ENCODE measurements around the gene ATP2A3. TPM values are rescaled to one million over a fixed set of nuclear protein-coding genes. Genes with fewer than 3 reads are reported as not detected.

The ATP2A3 gene
- total and polyA plus RNA-seq, 8 donors, result 17.8 to 67.7 (median 42.3) TPM

DNA sequence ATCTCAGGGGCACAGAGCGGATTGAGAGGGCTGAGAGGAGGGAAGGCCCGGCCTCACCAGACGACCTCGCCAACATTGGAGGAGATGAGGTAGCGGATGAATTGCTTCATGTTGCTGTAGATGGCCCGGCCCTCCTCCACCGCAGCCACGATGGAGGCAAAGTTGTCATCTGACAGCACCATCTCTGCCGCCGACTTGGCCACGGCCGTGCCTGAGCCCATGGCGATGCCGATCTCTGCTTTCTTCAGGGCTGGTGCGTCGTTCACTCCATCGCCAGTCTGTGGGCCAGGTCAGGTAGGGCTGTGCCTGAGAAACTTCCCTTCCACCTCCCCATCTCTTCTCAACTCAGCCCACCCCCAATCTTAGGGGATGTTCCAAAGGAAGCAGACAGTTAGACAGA lies 26.9 kb downstream of the ATP2A3 start:
- no peak for FAIRE-seq
- TF ChIP-seq, protein P1, sequence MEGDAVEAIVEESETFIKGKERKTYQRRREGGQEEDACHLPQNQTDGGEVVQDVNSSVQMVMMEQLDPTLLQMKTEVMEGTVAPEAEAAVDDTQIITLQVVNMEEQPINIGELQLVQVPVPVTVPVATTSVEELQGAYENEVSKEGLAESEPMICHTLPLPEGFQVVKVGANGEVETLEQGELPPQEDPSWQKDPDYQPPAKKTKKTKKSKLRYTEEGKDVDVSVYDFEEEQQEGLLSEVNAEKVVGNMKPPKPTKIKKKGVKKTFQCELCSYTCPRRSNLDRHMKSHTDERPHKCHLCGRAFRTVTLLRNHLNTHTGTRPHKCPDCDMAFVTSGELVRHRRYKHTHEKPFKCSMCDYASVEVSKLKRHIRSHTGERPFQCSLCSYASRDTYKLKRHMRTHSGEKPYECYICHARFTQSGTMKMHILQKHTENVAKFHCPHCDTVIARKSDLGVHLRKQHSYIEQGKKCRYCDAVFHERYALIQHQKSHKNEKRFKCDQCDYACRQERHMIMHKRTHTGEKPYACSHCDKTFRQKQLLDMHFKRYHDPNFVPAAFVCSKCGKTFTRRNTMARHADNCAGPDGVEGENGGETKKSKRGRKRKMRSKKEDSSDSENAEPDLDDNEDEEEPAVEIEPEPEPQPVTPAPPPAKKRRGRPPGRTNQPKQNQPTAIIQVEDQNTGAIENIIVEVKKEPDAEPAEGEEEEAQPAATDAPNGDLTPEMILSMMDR (IDR thresholded peaks at IDR 0.05), result no peak
- no peak for DNase-seq
- intact Hi-C loops (cut with DNase I), result loop anchor here in 2 of 3 donors (2.0 to 10.0 kb wide), 2 partner anchors 67 kb away; no protein-coding TSS in a partner anchor
- Histone ChIP-seq H3K4me1 (no peaks in the 10 kb centered on the region), H3K27ac (no peak overlapping the region), H3K9me3 (no peaks in the 10 kb centered on the region), H3K4me3 (no peak overlapping the region), H3K36me3 (peaks cover 0 to 14% (median 0%) of the 10 kb centered on the region in 3 donors), H3K27me3 (no peaks in the 10 kb centered on the region)
- ATAC-seq, result no peak
- 95 to 96% methylated on average over 17 of the region's 17 CpGs for WGBS, 2 donors

DNA sequence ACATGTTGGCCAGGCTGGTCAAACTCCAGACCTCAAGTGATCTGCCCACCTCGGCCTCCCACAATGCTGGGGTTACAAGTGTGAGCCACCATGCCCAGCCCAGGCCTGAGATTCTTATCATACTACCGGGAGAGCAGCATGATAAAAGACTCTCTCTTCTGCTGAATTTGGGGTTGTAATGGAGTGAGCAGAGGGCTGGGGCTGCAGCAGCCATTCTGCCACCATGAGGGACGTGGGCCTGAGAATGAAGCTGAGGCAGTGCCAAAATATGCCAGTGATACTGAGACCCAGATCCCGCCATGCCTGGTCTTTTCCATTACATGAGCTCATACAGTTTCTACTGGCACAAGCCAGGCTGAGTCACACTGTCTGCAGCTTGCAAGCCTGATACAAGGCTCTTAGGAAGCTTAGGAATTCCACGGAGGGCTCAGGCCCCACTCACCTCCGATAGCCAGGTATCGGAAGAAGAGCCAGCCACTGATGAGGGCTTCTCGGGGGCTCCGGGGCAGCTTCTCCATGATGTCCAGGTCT lies 28.3 kb downstream of the ATP2A3 start:
- H3K4me3 ChIP-seq, result no peak overlapping the region
- FAIRE-seq, result no peak
- intact Hi-C loops (cut with DNase I), result loop anchor here in 2 of 3 donors (2.0 to 10.0 kb wide), 2 partner anchors 69 kb away; no protein-coding TSS in a partner anchor
- H3K27ac ChIP-seq, result no peak overlapping the region
- no peak for DNase-seq
- 97% methylated on average over 9 of the region's 9 CpGs for WGBS, 2 donors
- H3K27me3 ChIP-seq, result no peaks in the 10 kb centered on the region
- H3K4me1 ChIP-seq, result no peaks in the 10 kb centered on the region
- TF ChIP-seq, protein P1 (IDR thresholded peaks at IDR 0.05), result no peak
- ATAC-seq, result peak in 1 of 4 donors; percentile 6
- peaks cover 0 to 11% (median 0%) of the 10 kb centered on the region in 3 donors for H3K36me3 ChIP-seq
- no peaks in the 10 kb centered on the region for H3K9me3 ChIP-seq

DNA sequence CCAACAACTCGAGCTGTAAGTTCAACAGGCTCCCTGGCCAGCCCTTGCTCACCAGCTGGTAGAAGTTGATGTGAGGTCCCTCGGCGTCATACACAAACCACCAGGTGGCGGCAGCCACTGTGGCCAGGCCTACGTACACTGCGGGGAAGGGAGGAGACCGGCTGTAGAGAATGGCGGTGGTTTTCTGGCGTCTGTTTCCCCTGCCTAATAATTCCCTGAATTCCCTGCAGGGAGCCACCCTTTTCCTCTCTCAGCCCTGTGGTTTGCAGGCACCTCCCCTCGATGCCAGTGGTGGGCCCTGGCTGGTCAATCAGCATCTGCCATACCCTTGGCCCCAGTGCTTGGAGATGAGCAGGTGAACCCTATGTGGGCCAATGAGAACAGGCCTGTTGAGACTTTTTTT lies 29.1 kb downstream of the ATP2A3 start:
- TF ChIP-seq, protein P1 (IDR thresholded peaks at IDR 0.05), result peak; percentile 21 to 46 (median 36)
- intact Hi-C loops (cut with DNase I), result loop anchor here in 1 of 3 donors (10.0 kb wide), 1 partner anchor 70 kb away; no protein-coding TSS in a partner anchor
- FAIRE-seq, result no peak
- H3K4me1 ChIP-seq, result no peaks in the 10 kb centered on the region
- H3K27me3 ChIP-seq, result no peaks in the 10 kb centered on the region
- ATAC-seq, result peak; percentile 88 to 96 (median 94)
- H3K36me3 ChIP-seq, result peaks cover 0 to 5% (median 0%) of the 10 kb centered on the region in 3 donors
- no peaks in the 10 kb centered on the region for H3K9me3 ChIP-seq
- 30 to 39% methylated on average over 10 of the region's 10 CpGs for WGBS, 2 donors
- H3K27ac ChIP-seq, result no peak overlapping the region
- peak; percentile 55 to 86 (median 72) for DNase-seq
- no peak overlapping the region for H3K4me3 ChIP-seq

DNA sequence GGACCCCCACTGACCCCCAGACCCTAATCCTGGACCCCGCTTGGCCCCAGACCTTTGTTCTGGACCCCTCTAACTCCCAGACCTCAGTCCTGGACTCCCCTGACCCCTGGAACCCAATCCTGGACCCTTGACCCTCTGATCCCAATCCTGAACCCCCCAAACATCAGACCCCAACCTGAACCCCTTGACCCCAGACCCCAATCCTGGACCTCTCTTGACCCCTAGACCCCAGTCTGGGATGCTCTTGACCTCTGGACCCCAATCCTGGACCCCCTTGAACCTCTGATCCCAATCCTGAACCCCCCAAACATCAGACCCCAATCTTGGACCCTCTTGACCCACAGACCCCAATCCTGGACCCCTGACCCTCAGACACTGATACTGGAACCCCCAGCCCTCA lies 34.5 kb downstream of the ATP2A3 start:
- intact Hi-C loops (cut with DNase I), result loop anchor here in 1 of 3 donors (10.0 kb wide), 1 partner anchor 75 kb away; no protein-coding TSS in a partner anchor
- no peaks in the 10 kb centered on the region for H3K27me3 ChIP-seq
- 94 to 100% methylated on average over 1 of the region's 1 CpG for WGBS, 2 donors
- H3K27ac ChIP-seq, result no peak overlapping the region
- ATAC-seq (no peak), FAIRE-seq (no peak), DNase-seq (no peak)
- no peaks in the 10 kb centered on the region for H3K9me3 ChIP-seq
- H3K4me1 ChIP-seq, result no peaks in the 10 kb centered on the region
- H3K36me3 ChIP-seq, result peaks cover 0 to 2% (median 0%) of the 10 kb centered on the region in 3 donors
- TF ChIP-seq, protein P1 (IDR thresholded peaks at IDR 0.05), result no peak
- no peak overlapping the region for H3K4me3 ChIP-seq

DNA sequence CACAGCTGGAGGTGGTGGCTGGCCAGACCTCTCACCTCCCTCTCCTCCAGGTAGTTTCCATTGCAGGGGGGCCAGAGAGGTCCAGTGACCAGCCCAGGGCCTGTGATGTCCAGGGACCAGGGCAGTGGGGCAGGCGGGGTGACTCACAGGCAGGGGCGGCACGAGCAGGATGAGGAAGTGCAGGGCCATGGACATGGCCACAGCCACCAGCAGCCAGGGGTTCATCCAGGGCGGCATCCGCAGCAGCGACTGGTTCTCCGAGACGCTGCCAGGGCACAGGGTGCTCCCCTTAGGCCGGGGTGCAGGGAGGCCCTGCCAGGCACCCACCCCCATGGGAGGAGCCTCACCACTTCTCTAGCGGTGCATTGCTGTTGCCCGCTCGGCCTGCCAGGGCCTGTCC lies 35.1 kb downstream of the ATP2A3 start:
- 95 to 96% methylated on average over 11 to 12 of the region's 12 CpGs for WGBS, 2 donors
- intact Hi-C loops (cut with DNase I), result no loop called here

More for the DNA sequence above, 35.1 kb downstream of the ATP2A3 start:
- H3K4me3 ChIP-seq, result no peak overlapping the region
- no peak overlapping the region for H3K27ac ChIP-seq
- H3K4me1 ChIP-seq, result no peaks in the 10 kb centered on the region
- no peak for FAIRE-seq
- no peaks in the 10 kb centered on the region for H3K36me3 ChIP-seq
- peak in 1 of 4 donors; percentile 24 for ATAC-seq
- peak in 1 of 6 donors; percentile 80 for DNase-seq
- H3K9me3 ChIP-seq, result no peaks in the 10 kb centered on the region
- TF ChIP-seq, protein P1 (IDR thresholded peaks at IDR 0.05), result no peak
- no peaks in the 10 kb centered on the region for H3K27me3 ChIP-seq
